Ascending aorta (tissue), 2 donors: ENCODE measurements around the gene TRIM10. TPM values are rescaled to one million over a fixed set of nuclear protein-coding genes. Genes with fewer than 3 reads are reported as not detected.

ENCODE experiments used
- DNase-seq, 2 donors: peaks; one replicate each; pipeline ENCODE4 v3.0.0-alpha.2; 2019; ENCODE audit warnings: low spot score in 2 of 2
- H3K27ac ChIP-seq, 2 donors: fragments of 200-600 bp; sonication (generic); one replicate each; pipeline ENCODE4 v1.5.1; 2016 to 2017; ENCODE audit warnings: mild to moderate bottlenecking in 1 of 2
- H3K27me3 ChIP-seq: fragments of 200-600 bp; sonication (generic); one replicate; pipeline ENCODE4 v1.5.1; 2017
- H3K36me3 ChIP-seq, 2 donors: fragments of 200-600 bp; sonication (generic); one replicate each; pipeline ENCODE4 v1.5.1; 2016
- H3K4me1 ChIP-seq, 2 donors: fragments of 200-600 bp; sonication (generic); one replicate each; pipeline ENCODE4 v1.5.1; 2016 to 2017; ENCODE audit warnings: mild to moderate bottlenecking in 1 of 2
- H3K4me3 ChIP-seq, 2 donors: fragments of 200-600 bp; sonication (generic); one replicate each; pipeline ENCODE4 v1.5.1; 2016 to 2017; ENCODE audit warnings: mild to moderate bottlenecking in 1 of 2
- H3K9me3 ChIP-seq, 2 donors: fragments of 200-600 bp; sonication (generic); one replicate each; pipeline ENCODE4 v1.5.1; 2016
- intact Hi-C: fragments of 100-400 bp; cut with DNase I; formaldehyde crosslinking; loops from one replicate; pipeline ENCODE4 v1.15.1; 2023
- total RNA-seq: library from RNA; depleted of rRNA; stranded (reverse); fragments of >200 nt; gene quantifications from one replicate; pipeline ENCODE4 v1.1.0, GENCODE V29; 2016
- TF ChIP-seq, protein P1 (sequence below), 3 experiments: fragments of 200-600 bp in 2 of 3; fragments of 450-650 bp in 1 of 3; sonication (generic) in 2 of 3; IDR thresholded peaks; one replicate each; pipeline ENCODE4 v1.5.1; 2016 to 2019; ENCODE audit warnings: antibody characterized with exemption in 3 of 3, mild to moderate bottlenecking in 1 of 3, moderate library complexity in 1 of 3

Gene TRIM10, protein sequence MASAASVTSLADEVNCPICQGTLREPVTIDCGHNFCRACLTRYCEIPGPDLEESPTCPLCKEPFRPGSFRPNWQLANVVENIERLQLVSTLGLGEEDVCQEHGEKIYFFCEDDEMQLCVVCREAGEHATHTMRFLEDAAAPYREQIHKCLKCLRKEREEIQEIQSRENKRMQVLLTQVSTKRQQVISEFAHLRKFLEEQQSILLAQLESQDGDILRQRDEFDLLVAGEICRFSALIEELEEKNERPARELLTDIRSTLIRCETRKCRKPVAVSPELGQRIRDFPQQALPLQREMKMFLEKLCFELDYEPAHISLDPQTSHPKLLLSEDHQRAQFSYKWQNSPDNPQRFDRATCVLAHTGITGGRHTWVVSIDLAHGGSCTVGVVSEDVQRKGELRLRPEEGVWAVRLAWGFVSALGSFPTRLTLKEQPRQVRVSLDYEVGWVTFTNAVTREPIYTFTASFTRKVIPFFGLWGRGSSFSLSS
- total RNA-seq = not detected

DNA sequence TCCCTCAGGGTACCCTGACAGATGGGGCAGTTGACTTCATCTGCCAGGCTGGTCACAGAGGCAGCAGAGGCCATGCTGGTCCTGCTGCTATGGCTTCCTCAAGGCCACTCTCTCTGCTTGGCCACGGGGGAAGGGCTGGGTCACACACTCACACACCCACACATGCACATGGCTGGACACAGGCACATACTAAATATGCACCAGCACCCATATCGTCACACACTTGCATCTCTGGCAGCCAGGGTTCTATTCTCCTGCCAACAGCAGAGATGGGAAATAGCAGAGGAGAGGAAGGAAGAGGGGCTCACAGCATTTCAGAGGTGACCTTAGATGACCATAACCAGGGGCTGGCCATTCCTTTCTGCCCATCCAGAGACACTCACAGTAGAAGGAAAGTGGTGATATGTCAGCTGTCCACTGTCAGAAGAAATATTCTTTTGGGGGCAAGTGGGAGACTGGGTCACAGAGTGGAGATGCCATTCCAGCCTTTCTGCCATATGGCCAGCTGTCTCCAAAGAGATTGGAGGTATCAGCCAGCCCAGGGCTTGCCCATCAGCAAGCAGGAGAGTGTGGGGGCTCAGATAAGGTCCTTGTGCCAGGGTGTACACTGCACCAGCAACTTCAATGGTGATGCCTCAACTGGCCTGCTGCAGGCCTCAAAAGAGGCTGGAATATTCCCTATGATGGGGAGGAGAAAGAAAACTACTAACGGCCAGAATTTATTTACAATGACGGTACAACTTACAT lies at the start of gene TRIM10:
TRIM10 (minus strand) TSS at position 427 of the 747 bp plus-strand sequence; CDS start at position 74, 353 bp downstream.
- DNase-seq = no peak
- TF ChIP-seq, protein P1, sequence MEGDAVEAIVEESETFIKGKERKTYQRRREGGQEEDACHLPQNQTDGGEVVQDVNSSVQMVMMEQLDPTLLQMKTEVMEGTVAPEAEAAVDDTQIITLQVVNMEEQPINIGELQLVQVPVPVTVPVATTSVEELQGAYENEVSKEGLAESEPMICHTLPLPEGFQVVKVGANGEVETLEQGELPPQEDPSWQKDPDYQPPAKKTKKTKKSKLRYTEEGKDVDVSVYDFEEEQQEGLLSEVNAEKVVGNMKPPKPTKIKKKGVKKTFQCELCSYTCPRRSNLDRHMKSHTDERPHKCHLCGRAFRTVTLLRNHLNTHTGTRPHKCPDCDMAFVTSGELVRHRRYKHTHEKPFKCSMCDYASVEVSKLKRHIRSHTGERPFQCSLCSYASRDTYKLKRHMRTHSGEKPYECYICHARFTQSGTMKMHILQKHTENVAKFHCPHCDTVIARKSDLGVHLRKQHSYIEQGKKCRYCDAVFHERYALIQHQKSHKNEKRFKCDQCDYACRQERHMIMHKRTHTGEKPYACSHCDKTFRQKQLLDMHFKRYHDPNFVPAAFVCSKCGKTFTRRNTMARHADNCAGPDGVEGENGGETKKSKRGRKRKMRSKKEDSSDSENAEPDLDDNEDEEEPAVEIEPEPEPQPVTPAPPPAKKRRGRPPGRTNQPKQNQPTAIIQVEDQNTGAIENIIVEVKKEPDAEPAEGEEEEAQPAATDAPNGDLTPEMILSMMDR (IDR thresholded peaks at IDR 0.05) = no peak
- no peaks in the 10 kb centered on the region for H3K9me3 ChIP-seq
- intact Hi-C loops = no loop called here
- peaks cover 0 to 2% of the 10 kb centered on the region in 2 donors for H3K4me1 ChIP-seq
- no peaks in the 10 kb centered on the region for H3K36me3 ChIP-seq
- H3K4me3 ChIP-seq = no peak within 1 kb of the TSS
- no peak within 1 kb of the TSS for H3K27ac ChIP-seq
- H3K27me3 ChIP-seq = no peaks in the 10 kb centered on the region

DNA sequence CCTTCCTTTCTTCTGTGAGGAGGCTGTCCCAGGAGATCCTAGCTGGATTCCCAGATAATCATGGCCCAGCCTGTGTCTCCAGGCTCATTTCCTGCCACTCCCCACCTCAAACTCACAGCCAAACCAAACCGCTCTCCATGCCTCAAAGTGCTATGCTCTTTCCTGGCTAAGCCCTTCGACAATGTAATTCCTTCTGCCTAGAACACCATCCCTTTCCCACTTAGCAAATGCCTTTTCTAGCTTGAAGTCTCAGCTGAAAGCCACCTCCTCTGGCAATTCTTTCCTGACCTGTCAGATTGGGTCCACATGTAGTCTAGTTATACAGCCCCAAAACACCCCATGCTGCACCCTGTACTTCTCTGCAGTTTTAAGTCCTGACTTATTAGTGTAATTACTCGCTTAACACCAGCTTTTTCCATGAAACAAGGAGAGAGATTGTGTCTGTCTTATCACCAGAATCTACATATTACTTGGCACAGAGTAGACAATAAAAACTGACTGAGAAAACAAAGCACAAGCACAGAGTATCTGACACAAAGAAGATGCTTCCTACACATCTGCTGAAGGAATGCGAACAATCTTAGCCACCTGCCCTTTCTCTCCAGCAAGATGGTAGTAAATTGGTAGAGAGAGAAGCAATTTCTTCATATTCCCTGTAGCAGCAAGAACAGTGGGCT lies 46.7 kb upstream of the TRIM10 start:
- DNase-seq = no peak
- Histone ChIP-seq H3K4me1 (peaks cover 7 to 25% of the 10 kb centered on the region in 2 donors), H3K4me3 (no peak overlapping the region)

DNA sequence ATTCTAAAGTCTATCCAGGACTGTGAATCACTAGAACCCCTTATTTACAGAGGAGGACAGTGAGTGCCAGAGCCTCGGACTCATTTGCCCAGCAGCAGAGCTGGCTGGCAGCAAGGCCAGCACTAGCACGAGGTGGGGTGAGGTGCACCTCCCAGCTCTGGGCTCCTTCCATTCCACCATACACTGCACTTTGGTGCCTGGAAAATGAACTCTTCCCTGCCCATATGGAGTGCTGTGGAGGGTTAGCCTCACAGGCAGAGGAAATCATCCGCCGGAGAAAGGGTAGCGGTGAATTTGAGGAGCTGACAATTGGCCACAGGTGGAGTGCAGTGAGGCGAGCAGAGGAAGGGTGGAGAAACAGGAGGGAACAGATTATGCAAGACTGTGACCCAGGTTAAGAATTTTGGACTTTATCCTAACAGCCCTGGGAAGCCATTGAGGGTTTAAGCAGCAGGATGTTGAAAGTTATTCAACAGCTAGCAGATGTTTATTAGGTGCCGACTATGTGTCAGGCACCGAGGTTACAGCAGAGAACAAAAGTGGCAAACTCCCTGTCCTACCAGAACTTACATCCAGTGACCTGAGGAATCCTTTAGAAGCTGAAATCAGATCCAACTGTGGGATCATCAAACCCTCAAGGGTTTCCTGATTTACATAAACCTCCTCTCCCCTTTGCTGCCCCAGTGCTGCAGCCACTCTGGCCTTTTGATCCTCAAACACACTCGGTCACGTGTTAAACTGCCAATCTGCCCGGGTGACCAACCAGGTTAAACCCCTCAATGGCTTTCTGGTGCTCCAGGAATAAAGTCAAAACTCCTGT lies 46.0 kb upstream of the TRIM10 start:
- TF ChIP-seq, protein P1 (IDR thresholded peaks at IDR 0.05) = no peak
- no peak for DNase-seq
- Histone ChIP-seq H3K4me1 (peaks cover 6 to 21% of the 10 kb centered on the region in 2 donors), H3K27me3 (no peaks in the 10 kb centered on the region), H3K4me3 (no peak overlapping the region), H3K9me3 (no peaks in the 10 kb centered on the region), H3K36me3 (no peaks in the 10 kb centered on the region), H3K27ac (peak overlapping the region in 1 of 2 donors; percentile 11)
- intact Hi-C loops = no loop called here

More for the DNA sequence above, 46.7 kb upstream of the TRIM10 start:
- no peaks in the 10 kb centered on the region for H3K9me3 ChIP-seq
- TF ChIP-seq, protein P1 (IDR thresholded peaks at IDR 0.05) = no peak
- intact Hi-C loops = no loop called here
- no peaks in the 10 kb centered on the region for H3K36me3 ChIP-seq
- H3K27ac ChIP-seq = peak overlapping the region in 1 of 2 donors; percentile 11
- H3K27me3 ChIP-seq = no peaks in the 10 kb centered on the region

DNA sequence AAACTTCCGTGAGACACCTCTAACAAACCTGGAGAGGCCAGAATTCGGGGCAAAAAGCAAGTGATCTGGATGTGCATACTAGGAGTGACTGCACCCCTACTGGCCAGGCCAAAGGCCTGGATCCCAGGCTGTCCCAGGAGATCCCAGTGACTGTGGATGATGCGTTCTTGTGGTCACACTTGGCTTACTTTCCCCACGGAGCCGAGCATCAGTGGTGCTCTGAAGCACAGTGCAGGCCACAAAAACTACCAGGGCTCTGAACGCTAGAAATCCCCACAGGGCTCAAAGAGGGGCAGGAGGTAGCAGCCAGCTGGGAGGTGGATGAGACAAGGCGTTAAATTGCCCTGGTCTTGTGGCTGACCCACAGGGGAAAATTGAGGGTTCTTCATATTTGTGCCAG lies 45.1 kb upstream of the TRIM10 start:
- Histone ChIP-seq H3K36me3 (no peaks in the 10 kb centered on the region), H3K27ac (no peak overlapping the region), H3K4me3 (no peak overlapping the region), H3K27me3 (no peaks in the 10 kb centered on the region), H3K4me1 (peaks cover 0 to 12% of the 10 kb centered on the region in 2 donors), H3K9me3 (no peaks in the 10 kb centered on the region)
- no peak for DNase-seq
- TF ChIP-seq, protein P1 (IDR thresholded peaks at IDR 0.05) = no peak
- intact Hi-C loops = no loop called here

DNA sequence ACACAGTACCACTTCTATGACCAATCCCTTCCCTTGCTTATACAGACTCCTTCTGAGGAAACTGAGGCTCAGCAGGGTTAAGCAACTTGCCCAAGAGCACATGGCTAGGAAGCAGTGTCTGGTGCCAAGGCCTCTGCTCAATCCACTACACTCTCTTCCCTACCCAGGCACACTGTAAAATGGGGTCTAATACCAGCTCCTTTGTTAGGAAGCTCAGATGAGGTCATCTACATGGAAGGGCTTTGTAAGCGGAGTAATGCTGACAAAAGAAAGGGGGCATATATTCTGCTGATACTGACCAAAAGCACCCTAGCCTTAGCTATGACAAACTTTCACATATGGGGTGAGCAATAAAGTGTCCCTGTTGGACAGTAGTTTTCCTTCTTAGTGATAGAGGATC lies 43.1 kb upstream of the TRIM10 start:
- DNase-seq = no peak
- no peak overlapping the region for H3K27ac ChIP-seq
- H3K27me3 ChIP-seq = no peaks in the 10 kb centered on the region
- no peak overlapping the region for H3K4me3 ChIP-seq
- H3K9me3 ChIP-seq = no peaks in the 10 kb centered on the region
- TF ChIP-seq, protein P1 (IDR thresholded peaks at IDR 0.05) = no peak
- intact Hi-C loops = no loop called here
- peaks cover 0 to 8% of the 10 kb centered on the region in 2 donors for H3K4me1 ChIP-seq
- peaks cover 5 to 12% of the 10 kb centered on the region in 2 donors for H3K36me3 ChIP-seq
